Bronchial epithelial cell (primary cell): ENCODE measurements around the gene FNIP2. TPM values are rescaled to one million over a fixed set of nuclear protein-coding genes. Genes with fewer than 3 reads are reported as not detected.

Source experiments
- DNase-seq: peaks from one replicate; pipeline ENCODE4 v3.0.0-alpha.2; 2010; ENCODE audit warnings: low read depth
- FAIRE-seq: peaks from 2 replicates; lab custom pipeline; 2011; peaks lifted over from hg19 to GRCh38; lab: Jason Lieb, UNC
- H3K27me3 ChIP-seq: 2 replicates; pipeline ENCODE4 v1.5.1; 2011; ENCODE audit warnings: low read length; ENCODE audit not compliant: control insufficient read depth, insufficient read depth
- H3K36me3 ChIP-seq: 2 replicates; pipeline ENCODE4 v1.5.1; 2011; ENCODE audit warnings: low read length; ENCODE audit not compliant: control insufficient read depth, insufficient read depth
- H3K4me3 ChIP-seq: 2 replicates; pipeline ENCODE4 v1.5.1; 2011; ENCODE audit warnings: mild to moderate bottlenecking, low read depth, low read length, control low read depth
- CTCF ChIP-seq: IDR thresholded peaks from 2 replicates; pipeline ENCODE4 v1.5.1; 2011; ENCODE audit warnings: mild to moderate bottlenecking, moderate library complexity, low read length, control low read depth, inconsistent platforms; ENCODE audit not compliant: insufficient read depth, severe bottlenecking
- total RNA-seq: library from RNA; depleted of rRNA; stranded (reverse); fragments of >200 nt; gene quantifications from 2 replicates; pipeline ENCODE4 v1.2.1, GENCODE V29; 2014

FNIP2 gene
- total RNA-seq, 1 donor from 2014 or later = 16.6 TPM

- FAIRE-seq = no peak
- H3K4me3 ChIP-seq = no peak overlapping the region
- no peaks in the 10 kb centered on the region for H3K36me3 ChIP-seq
- TF ChIP-seq CTCF = no peak
- no peaks in the 10 kb centered on the region for H3K27me3 ChIP-seq
- peak; percentile 95 for DNase-seq
These were observed 41.8 kb downstream of the FNIP2 start for GRCh38 chr4:158810487-158811215.

GRCh38 chr4:158811216-158811540 lies 42.4 kb downstream of the FNIP2 start:
- no peaks in the 10 kb centered on the region for H3K27me3 ChIP-seq
- TF ChIP-seq CTCF = no peak
- no peak for DNase-seq
- no peak for FAIRE-seq
- no peak overlapping the region for H3K4me3 ChIP-seq
- no peaks in the 10 kb centered on the region for H3K36me3 ChIP-seq

- no peaks in the 10 kb centered on the region for H3K36me3 ChIP-seq
- no peak for TF ChIP-seq CTCF
- H3K27me3 ChIP-seq = no peaks in the 10 kb centered on the region
- H3K4me3 ChIP-seq = no peak overlapping the region
- no peak for FAIRE-seq
- peak; percentile 52 for DNase-seq
These were observed 42.9 kb downstream of the FNIP2 start for GRCh38 chr4:158811704-158812103.

GRCh38 chr4:158812133-158812532 lies 43.3 kb downstream of the FNIP2 start:
- H3K4me3 ChIP-seq = no peak overlapping the region
- FAIRE-seq = no peak
- H3K27me3 ChIP-seq = no peaks in the 10 kb centered on the region

GRCh38 chr4:158812543-158812942 lies 43.7 kb downstream of the FNIP2 start:
- TF ChIP-seq CTCF = no peak
- Histone ChIP-seq H3K27me3 (no peaks in the 10 kb centered on the region), H3K36me3 (no peaks in the 10 kb centered on the region), H3K4me3 (no peak overlapping the region)
- FAIRE-seq (no peak), DNase-seq (no peak)

More at GRCh38 chr4:158812133-158812532, 43.3 kb downstream of the FNIP2 start:
- no peak for TF ChIP-seq CTCF
- no peak for DNase-seq
- H3K36me3 ChIP-seq = no peaks in the 10 kb centered on the region

- no peaks in the 10 kb centered on the region for H3K36me3 ChIP-seq
- FAIRE-seq (no peak), DNase-seq (no peak)
- H3K4me3 ChIP-seq = no peak overlapping the region
- no peaks in the 10 kb centered on the region for H3K27me3 ChIP-seq
- TF ChIP-seq CTCF = no peak
These were observed 44.3 kb downstream of the FNIP2 start for GRCh38 chr4:158813113-158813512.
